Vagina (tissue), 2 donors: ENCODE results near the gene ACTA1. TPM values are rescaled to one million over a fixed set of nuclear protein-coding genes. Genes with fewer than 3 reads are reported as not detected.
"Not testable (repeated sequence)": the region's sequence is repeated elsewhere in the genome, so short reads cannot be mapped to it uniquely, and the experiment has no call there.

Experiments used
- DNase-seq, 2 donors: peaks; one replicate each; pipeline ENCODE4 v3.0.0-alpha.2; 2017; ENCODE audit errors: extremely low spot score in 2 of 2
- H3K27ac ChIP-seq: fragments of 200-600 bp; sonication (generic); one replicate; pipeline ENCODE4 v1.5.1; 2019
- H3K27me3 ChIP-seq: fragments of 200-600 bp; sonication (generic); one replicate; pipeline ENCODE4 v1.5.1; 2019
- H3K36me3 ChIP-seq, 2 donors: fragments of 200-600 bp; sonication (generic); one replicate each; pipeline ENCODE4 v1.5.1; 2017 to 2019
- H3K4me1 ChIP-seq: fragments of 200-600 bp; sonication (generic); one replicate; pipeline ENCODE4 v1.5.1; 2019
- H3K4me3 ChIP-seq, 2 donors: fragments of 200-600 bp; sonication (generic); 1 replicate in 1 of 2; 2 replicates in 1 of 2; pipeline ENCODE4 v1.5.1; 2016 to 2019
- H3K9me3 ChIP-seq: fragments of 200-600 bp; sonication (generic); one replicate; pipeline ENCODE4 v1.5.1; 2019
- POLR2A ChIP-seq, 2 donors: fragments of 450-650 bp; IDR thresholded peaks; one replicate each; pipeline ENCODE4 v1.6.1; 2017; ENCODE audit warnings: antibody characterized with exemption in 2 of 2, mild to moderate bottlenecking in 2 of 2, moderate library complexity in 2 of 2
- POLR2AphosphoS5 ChIP-seq, 2 donors: sonication (generic); formaldehyde crosslinking; IDR thresholded peaks; one replicate each; pipeline ENCODE4 v1.9.0; 2017; ENCODE audit warnings: antibody characterized with exemption in 2 of 2, mild to moderate bottlenecking in 2 of 2, low read depth in 1 of 2; ENCODE audit not compliant: insufficient read depth in 1 of 2
- intact Hi-C: fragments of 100-400 bp; cut with DNase I; formaldehyde crosslinking; loops from one replicate; pipeline ENCODE4 v1.15.1; 2023
- total RNA-seq: library from RNA; depleted of rRNA; stranded (reverse); fragments of >200 nt; gene quantifications from one replicate; pipeline ENCODE4 v1.2.3, GENCODE V29; 2016
- TF ChIP-seq, protein P1 (sequence below), 3 experiments: fragments of 450-650 bp in 2 of 3; fragments of 200-600 bp in 1 of 3; sonication (generic) in 1 of 3; IDR thresholded peaks; one replicate each; pipeline ENCODE4 v1.5.1; 2017 to 2019; ENCODE audit warnings: antibody characterized with exemption in 3 of 3, mild to moderate bottlenecking in 2 of 3, moderate library complexity in 2 of 3

ACTA1 gene
- total RNA-seq, 1 donor from 2014 or later = not detected

- no peak overlapping the region for H3K4me3 ChIP-seq
- intact Hi-C loops = no loop called here
- no peak for DNase-seq
- no peak overlapping the region for H3K27ac ChIP-seq
- TF ChIP-seq, protein P1, sequence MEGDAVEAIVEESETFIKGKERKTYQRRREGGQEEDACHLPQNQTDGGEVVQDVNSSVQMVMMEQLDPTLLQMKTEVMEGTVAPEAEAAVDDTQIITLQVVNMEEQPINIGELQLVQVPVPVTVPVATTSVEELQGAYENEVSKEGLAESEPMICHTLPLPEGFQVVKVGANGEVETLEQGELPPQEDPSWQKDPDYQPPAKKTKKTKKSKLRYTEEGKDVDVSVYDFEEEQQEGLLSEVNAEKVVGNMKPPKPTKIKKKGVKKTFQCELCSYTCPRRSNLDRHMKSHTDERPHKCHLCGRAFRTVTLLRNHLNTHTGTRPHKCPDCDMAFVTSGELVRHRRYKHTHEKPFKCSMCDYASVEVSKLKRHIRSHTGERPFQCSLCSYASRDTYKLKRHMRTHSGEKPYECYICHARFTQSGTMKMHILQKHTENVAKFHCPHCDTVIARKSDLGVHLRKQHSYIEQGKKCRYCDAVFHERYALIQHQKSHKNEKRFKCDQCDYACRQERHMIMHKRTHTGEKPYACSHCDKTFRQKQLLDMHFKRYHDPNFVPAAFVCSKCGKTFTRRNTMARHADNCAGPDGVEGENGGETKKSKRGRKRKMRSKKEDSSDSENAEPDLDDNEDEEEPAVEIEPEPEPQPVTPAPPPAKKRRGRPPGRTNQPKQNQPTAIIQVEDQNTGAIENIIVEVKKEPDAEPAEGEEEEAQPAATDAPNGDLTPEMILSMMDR (IDR thresholded peaks at IDR 0.05) = no peak
- TF ChIP-seq POLR2A (IDR thresholded peaks at IDR 0.05) = no peak
- no peak for TF ChIP-seq POLR2AphosphoS5 (IDR thresholded peaks at IDR 0.05; ENCODE audit: insufficient read depth in 1 of 2, low read depth in 1 of 2)
- H3K9me3 ChIP-seq = no peaks in the 10 kb centered on the region
- H3K4me1 ChIP-seq = no peaks in the 10 kb centered on the region
- no peaks in the 10 kb centered on the region for H3K36me3 ChIP-seq
- H3K27me3 ChIP-seq = no peaks in the 10 kb centered on the region
These were observed 13.7 kb downstream of the ACTA1 start for GRCh38 chr1:229420224-229420623.

GRCh38 chr1:229418586-229418985 is 15.3 kb downstream of the ACTA1 start:
- DNase-seq, H3K9me3 ChIP-seq, H3K4me1 ChIP-seq, H3K27me3 ChIP-seq, H3K27ac ChIP-seq, H3K36me3 ChIP-seq, intact Hi-C loops, H3K4me3 ChIP-seq: not testable (repeated sequence)

GRCh38 chr1:229412810-229413209 is 21.1 kb downstream of the ACTA1 start:
- H3K4me3 ChIP-seq, H3K36me3 ChIP-seq, H3K9me3 ChIP-seq, H3K27ac ChIP-seq, intact Hi-C loops, H3K27me3 ChIP-seq, DNase-seq: not testable (repeated sequence)
- peaks cover 32% of the 10 kb centered on the region for H3K4me1 ChIP-seq

DNA sequence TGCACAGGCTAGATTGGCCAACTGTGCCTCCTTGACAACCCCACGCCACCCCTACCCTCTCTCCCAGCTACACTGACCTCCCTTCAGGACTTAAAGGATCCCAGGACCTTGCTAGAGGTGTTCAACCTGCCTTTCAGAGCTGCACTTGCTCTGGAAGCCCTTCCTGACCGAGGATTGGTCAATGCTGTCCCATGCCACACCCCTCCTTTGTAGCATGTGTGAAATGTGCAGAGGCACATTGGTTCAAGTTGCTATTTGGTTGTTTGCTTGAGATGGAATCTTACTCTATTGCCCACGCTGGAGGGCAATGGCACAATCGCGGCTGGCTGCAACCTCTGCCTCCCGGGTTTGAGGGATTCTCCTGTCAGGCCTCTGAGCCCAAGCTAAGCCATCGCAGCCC is 21.8 kb downstream of the ACTA1 start:
- TF ChIP-seq POLR2A (IDR thresholded peaks at IDR 0.05) (no peak), POLR2AphosphoS5 (IDR thresholded peaks at IDR 0.05; ENCODE audit: insufficient read depth in 1 of 2, low read depth in 1 of 2) (no peak)
- TF ChIP-seq, protein P1 (IDR thresholded peaks at IDR 0.05) = no peak
- DNase-seq = no peak
- Histone ChIP-seq H3K9me3 (no peaks in the 10 kb centered on the region), H3K36me3 (no peaks in the 10 kb centered on the region), H3K27me3 (peaks cover 4% of the 10 kb centered on the region), H3K4me3 (no peak overlapping the region), H3K27ac (no peak overlapping the region), H3K4me1 (peaks cover 40% of the 10 kb centered on the region)
- intact Hi-C loops = no loop called here

DNA sequence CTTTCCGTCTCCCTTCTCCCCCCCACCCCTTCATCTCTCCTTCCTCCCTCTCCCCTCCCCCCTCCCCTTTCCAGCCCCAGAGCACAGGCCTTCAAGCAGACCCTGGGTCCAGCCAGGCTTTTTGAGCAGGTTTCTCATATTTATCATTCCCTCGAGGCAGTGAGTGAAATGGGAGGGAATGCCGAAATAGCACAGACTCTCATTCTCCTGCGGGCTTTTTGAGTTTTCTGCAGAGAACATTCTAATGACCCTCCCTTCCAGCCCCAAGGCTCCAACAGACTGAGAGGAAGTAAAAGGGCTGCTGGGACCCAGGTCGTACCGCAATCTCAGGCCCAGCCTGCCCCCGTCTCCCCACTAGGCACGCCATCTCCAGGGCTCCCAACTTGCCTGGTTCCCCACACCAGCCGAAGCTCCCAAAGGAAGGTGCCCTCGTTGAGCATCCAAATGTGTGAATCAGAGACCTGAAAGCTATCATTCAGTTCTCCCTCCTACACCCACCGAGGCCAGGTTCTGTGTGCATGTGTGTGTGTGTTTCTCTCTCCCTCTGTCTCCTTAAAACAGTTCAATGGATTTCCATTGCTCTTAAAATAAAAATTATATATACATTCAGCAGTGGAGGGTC is 22.3 kb downstream of the ACTA1 start:
- no peaks in the 10 kb centered on the region for H3K9me3 ChIP-seq
- no peaks in the 10 kb centered on the region for H3K36me3 ChIP-seq
- peaks cover 4% of the 10 kb centered on the region for H3K27me3 ChIP-seq
- no peak overlapping the region for H3K27ac ChIP-seq
- intact Hi-C loops = no loop called here
- H3K4me3 ChIP-seq = no peak overlapping the region
- TF ChIP-seq POLR2A (IDR thresholded peaks at IDR 0.05) = no peak
- no peak for TF ChIP-seq POLR2AphosphoS5 (IDR thresholded peaks at IDR 0.05; ENCODE audit: insufficient read depth in 1 of 2, low read depth in 1 of 2)
- H3K4me1 ChIP-seq = peaks cover 43% of the 10 kb centered on the region
- no peak for DNase-seq

- H3K36me3 ChIP-seq = no peaks in the 10 kb centered on the region
- DNase-seq = no peak
- TF ChIP-seq POLR2AphosphoS5 (IDR thresholded peaks at IDR 0.05; ENCODE audit: insufficient read depth in 1 of 2, low read depth in 1 of 2) (no peak), POLR2A (IDR thresholded peaks at IDR 0.05) (no peak)
- TF ChIP-seq, protein P1 (IDR thresholded peaks at IDR 0.05) = no peak
- peaks cover 4% of the 10 kb centered on the region for H3K27me3 ChIP-seq
- H3K9me3 ChIP-seq = no peaks in the 10 kb centered on the region
- H3K4me1 ChIP-seq = peaks cover 43% of the 10 kb centered on the region
- no peak overlapping the region for H3K27ac ChIP-seq
- intact Hi-C loops = no loop called here
- H3K4me3 ChIP-seq = no peak overlapping the region
These were observed 23.0 kb downstream of the ACTA1 start for GRCh38 chr1:229410692-229411433.
